HEK293T (cell line): ENCODE measurements around the gene CERK.

ENCODE experiments used
- CTCF ChIA-PET: fragments of 350-600 bp; formaldehyde crosslinking; extraction: SDS; loops from one replicate; lab custom pipeline; 2021; ENCODE audit warnings: antibody characterized with exemption, inconsistent platforms; lab: Yijun Ruan, JAX
- POLR2A ChIA-PET: fragments of 350-600 bp; formaldehyde crosslinking; extraction: SDS; loops from one replicate; lab custom pipeline; 2020; ENCODE audit warnings: antibody characterized with exemption, inconsistent platforms; lab: Yijun Ruan, JAX
- DNase-seq: peaks from one replicate; pipeline ENCODE4 v3.0.0; 2012; ENCODE audit warnings: mixed read lengths; ENCODE audit errors: extremely low spot score
- ARNT ChIP-seq: fragments of 450-650 bp; IDR thresholded peaks from 2 replicates; pipeline ENCODE4 v1.6.1; 2017; ENCODE audit warnings: mild to moderate bottlenecking
- BHLHE40 ChIP-seq: fragments of 450-650 bp; IDR thresholded peaks from 2 replicates; pipeline ENCODE4 v1.6.1; 2016; ENCODE audit warnings: mild to moderate bottlenecking, moderate library complexity, borderline replicate concordance
- CTBP1 ChIP-seq: fragments of 450-650 bp; IDR thresholded peaks from 2 replicates; pipeline ENCODE4 v1.6.1; 2016; ENCODE audit warnings: borderline replicate concordance
- ELF4 ChIP-seq: fragments of 450-650 bp; IDR thresholded peaks from 2 replicates; pipeline ENCODE4 v1.6.1; 2017; ENCODE audit warnings: antibody characterized with exemption
- FOXA1 ChIP-seq: fragments of 450-650 bp; IDR thresholded peaks from 2 replicates; pipeline ENCODE4 v1.6.1; 2016; ENCODE audit warnings: mild to moderate bottlenecking
- FOXK2 ChIP-seq: fragments of 450-650 bp; IDR thresholded peaks from 2 replicates; pipeline ENCODE4 v1.6.1; 2016; ENCODE audit warnings: mild to moderate bottlenecking
- FOXM1 ChIP-seq: fragments of 450-650 bp; IDR thresholded peaks from 2 replicates; pipeline ENCODE4 v1.6.1; 2017; ENCODE audit warnings: mild to moderate bottlenecking, borderline replicate concordance
- HDGF ChIP-seq: fragments of 450-650 bp; IDR thresholded peaks from 2 replicates; pipeline ENCODE4 v1.6.1; 2017; ENCODE audit warnings: antibody characterized with exemption, borderline replicate concordance
- L3MBTL2 ChIP-seq: fragments of 450-650 bp; conservative IDR thresholded peaks from 2 replicates; pipeline ENCODE4 v1.6.1; 2016; ENCODE audit warnings: mild to moderate bottlenecking
- LEF1 ChIP-seq: fragments of 450-650 bp; IDR thresholded peaks from 2 replicates; pipeline ENCODE4 v1.6.1; 2017; ENCODE audit warnings: mild to moderate bottlenecking, borderline replicate concordance
- NFRKB ChIP-seq: fragments of 450-650 bp; IDR thresholded peaks from 2 replicates; pipeline ENCODE4 v1.6.1; 2016; ENCODE audit warnings: mild to moderate bottlenecking, moderate library complexity
- SP1 ChIP-seq: fragments of 450-650 bp; IDR thresholded peaks from 2 replicates; pipeline ENCODE4 v1.6.1; 2017
- SUZ12 ChIP-seq: fragments of 450-650 bp; IDR thresholded peaks from 2 replicates; pipeline ENCODE4 v1.6.1; 2016; ENCODE audit warnings: mild to moderate bottlenecking
- TARDBP ChIP-seq: fragments of 450-650 bp; IDR thresholded peaks from 2 replicates; pipeline ENCODE4 v1.6.1; 2016
- ZNF384 ChIP-seq: fragments of 450-650 bp; IDR thresholded peaks from 2 replicates; pipeline ENCODE4 v1.6.1; 2016
- TF ChIP-seq, protein P1 (sequence below): fragments of 450-650 bp; IDR thresholded peaks from 2 replicates; pipeline ENCODE4 v1.6.1; 2016

Gene CERK

GRCh38 chr22:46669201-46669600 lies 68.9 kb downstream of the CERK start:
- TF ChIP-seq CTBP1 (no peak), ELF4 (no peak), L3MBTL2 (no peak), ZNF384 (no peak), FOXM1 (no peak), FOXK2 (no peak), SUZ12 (no peak), LEF1 (no peak), BHLHE40 (no peak), SP1 (no peak), TARDBP (no peak), FOXA1 (no peak), HDGF (no peak), NFRKB (no peak), ARNT (no peak)
- TF ChIP-seq, protein P1, sequence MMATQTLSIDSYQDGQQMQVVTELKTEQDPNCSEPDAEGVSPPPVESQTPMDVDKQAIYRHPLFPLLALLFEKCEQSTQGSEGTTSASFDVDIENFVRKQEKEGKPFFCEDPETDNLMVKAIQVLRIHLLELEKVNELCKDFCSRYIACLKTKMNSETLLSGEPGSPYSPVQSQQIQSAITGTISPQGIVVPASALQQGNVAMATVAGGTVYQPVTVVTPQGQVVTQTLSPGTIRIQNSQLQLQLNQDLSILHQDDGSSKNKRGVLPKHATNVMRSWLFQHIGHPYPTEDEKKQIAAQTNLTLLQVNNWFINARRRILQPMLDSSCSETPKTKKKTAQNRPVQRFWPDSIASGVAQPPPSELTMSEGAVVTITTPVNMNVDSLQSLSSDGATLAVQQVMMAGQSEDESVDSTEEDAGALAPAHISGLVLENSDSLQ = no peak
- no peak for DNase-seq
- ChIA-PET CTCF (no interaction called here), POLR2A (no interaction called here)

DNA sequence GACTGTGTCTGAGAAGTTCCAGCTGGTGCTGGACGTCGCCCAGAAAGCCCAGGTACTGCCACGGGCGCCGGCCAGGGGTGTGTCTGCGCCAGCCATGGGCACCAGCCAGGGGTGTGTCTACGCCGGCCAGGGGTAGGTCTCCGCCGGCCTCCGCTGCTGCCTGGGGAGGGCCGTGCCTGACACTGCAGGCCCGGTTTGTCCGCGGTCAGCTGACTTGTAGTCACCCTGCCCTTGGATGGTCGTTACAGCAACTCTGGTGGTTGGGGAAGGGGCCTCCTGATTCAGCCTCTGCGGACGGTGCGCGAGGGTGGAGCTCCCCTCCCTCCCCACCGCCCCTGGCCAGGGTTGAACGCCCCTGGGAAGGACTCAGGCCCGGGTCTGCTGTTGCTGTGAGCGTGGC lies 69.9 kb downstream of the CERK start:
- ChIA-PET POLR2A (no interaction called here), CTCF (no interaction called here)
- no peak for DNase-seq
- TF ChIP-seq TARDBP = no peak

DNA sequence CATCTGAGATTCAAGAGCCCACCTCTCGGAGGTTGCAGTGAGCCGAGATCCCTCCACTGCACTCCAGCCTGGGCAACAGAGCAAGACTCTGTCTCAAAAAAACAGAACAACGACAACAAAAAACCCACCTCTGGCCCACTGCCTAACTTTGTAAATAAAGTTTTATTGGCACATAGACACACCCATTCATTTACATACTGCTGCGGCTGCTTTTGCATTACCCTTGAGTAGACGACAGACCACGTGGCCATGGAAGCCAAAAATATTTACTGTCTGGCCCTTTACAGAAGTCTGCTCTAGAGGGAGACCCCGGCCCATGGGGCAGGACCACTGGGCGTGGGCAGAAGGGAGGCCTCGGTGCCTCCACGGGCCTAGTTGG lies 70.8 kb downstream of the CERK start:
- CTCF ChIA-PET = no interaction called here
- POLR2A ChIA-PET = no interaction called here
- DNase-seq = no peak
- TF ChIP-seq FOXK2 = no peak
- TF ChIP-seq SUZ12 = no peak
- no peak for TF ChIP-seq L3MBTL2
- TF ChIP-seq, protein P1 = no peak
- TF ChIP-seq ZNF384 = no peak
- TF ChIP-seq LEF1 = no peak
- no peak for TF ChIP-seq TARDBP
- no peak for TF ChIP-seq HDGF
- TF ChIP-seq SP1 = no peak
- TF ChIP-seq ARNT = no peak
- no peak for TF ChIP-seq BHLHE40
- TF ChIP-seq FOXA1 = no peak
- no peak for TF ChIP-seq FOXM1
- no peak for TF ChIP-seq ELF4
- TF ChIP-seq NFRKB = no peak
- no peak for TF ChIP-seq CTBP1

GRCh38 chr22:46666577-46667244 lies 71.3 kb downstream of the CERK start:
- DNase-seq = no peak
- TF ChIP-seq ARNT (no peak), BHLHE40 (no peak)
- ChIA-PET POLR2A (no interaction called here), CTCF (no interaction called here)

DNA sequence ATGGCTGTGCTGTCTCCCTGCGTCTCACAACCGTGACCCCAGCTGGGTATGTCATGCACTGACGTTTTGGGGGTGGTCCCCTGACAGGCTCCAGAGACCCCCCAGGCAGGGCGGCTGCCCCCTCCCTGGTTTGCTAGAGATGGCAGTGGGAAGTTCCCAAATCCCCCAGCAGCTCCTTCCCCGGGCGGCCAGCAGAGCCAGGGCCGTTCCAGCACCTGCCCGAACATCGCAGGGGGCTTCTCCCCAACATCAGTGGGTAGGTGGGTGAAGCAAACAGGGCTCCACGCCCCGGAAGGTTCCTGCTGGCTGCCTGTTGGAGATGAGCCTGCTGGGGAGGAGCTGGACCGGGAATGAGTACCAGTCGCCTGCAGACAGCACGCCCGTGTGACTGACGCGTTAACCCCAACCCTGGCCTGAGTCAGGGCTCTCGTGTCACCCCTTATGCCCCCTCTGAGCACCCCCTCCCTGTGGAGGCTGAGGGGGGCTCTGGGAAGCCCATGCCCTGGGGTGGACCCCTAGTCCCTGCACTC lies 72.2 kb downstream of the CERK start:
- ChIA-PET POLR2A (no interaction called here), CTCF (no interaction called here)
- no peak for TF ChIP-seq HDGF
- no peak for TF ChIP-seq FOXM1
- TF ChIP-seq L3MBTL2 = no peak
- TF ChIP-seq NFRKB = no peak
- TF ChIP-seq SUZ12 = no peak
- TF ChIP-seq ZNF384 = no peak
- TF ChIP-seq ARNT = no peak
- no peak for TF ChIP-seq ELF4
- TF ChIP-seq CTBP1 = no peak
- TF ChIP-seq LEF1 = no peak
- no peak for TF ChIP-seq SP1
- TF ChIP-seq, protein P1 = no peak
- TF ChIP-seq TARDBP = no peak
- TF ChIP-seq FOXK2 = no peak
- TF ChIP-seq FOXA1 = no peak
- no peak for TF ChIP-seq BHLHE40
- no peak for DNase-seq

DNA sequence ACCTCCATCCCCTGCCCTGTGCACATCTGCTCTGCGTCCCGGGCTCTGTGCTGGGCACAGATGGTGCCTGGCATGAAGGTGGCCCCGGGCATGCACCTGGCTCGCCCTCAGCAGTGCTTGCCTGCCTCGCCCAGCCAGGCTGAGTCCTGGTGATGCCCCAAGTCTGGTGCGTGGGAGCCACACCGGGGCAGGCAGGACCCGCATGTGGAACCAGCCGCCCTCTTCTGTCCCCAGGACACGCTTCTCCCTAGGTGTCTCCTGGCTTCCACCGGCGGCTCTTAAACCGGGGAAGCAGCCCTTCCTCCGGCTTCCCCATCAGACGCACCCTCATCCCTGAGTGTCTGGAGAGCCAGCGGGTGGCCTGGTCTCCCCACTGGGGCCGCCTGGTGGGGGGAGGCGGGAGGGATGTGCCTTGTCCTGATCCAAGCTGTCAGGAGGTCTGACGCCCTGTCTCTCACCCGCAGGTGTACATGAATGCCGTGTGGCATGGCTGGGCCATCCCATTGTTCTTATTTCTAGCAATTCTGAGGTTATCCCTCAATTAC lies 72.8 kb downstream of the CERK start:
- TF ChIP-seq ELF4 = no peak
- TF ChIP-seq BHLHE40 = no peak
- no peak for TF ChIP-seq SUZ12
- TF ChIP-seq LEF1 = no peak
- no peak for TF ChIP-seq L3MBTL2
- no peak for TF ChIP-seq FOXK2
- TF ChIP-seq FOXA1 = no peak
- no peak for TF ChIP-seq TARDBP
- TF ChIP-seq NFRKB = no peak
- TF ChIP-seq HDGF = no peak
- no peak for DNase-seq
- POLR2A ChIA-PET = no interaction called here
- CTCF ChIA-PET = no interaction called here
